Measurements from ENCODE around the gene LIMCH1.

LIMCH1 gene

DNA sequence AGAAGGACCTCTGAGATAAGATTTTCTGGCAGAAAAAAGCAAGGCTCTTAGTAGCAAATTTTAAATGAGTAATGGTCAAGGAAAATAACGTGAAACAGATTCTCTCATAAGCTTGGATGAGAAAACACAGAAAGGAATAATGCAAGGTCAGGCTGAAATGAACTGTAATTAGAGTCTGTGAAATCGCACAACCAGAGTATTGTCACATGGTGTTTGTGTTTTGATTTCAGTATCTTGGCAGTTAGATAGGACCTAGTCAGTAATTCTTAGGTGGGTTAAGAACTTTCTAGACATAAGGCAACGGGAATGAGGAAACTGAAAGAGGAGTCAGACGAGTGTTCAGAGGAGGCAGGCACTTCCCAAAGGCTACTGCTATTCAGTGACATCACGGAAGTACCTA, 34.6 kb downstream of the LIMCH1 start:
- H3K4me3 ChIP-seq (ENCODE audit: low read length): no peak overlapping the region
- no peaks in the 10 kb centered on the region for H3K36me3 ChIP-seq (ENCODE audit: control insufficient read depth, low read depth, low read length)
- no peaks in the 10 kb centered on the region for H3K4me1 ChIP-seq (ENCODE audit: control insufficient read depth, low read depth, low read length)
- H3K27me3 ChIP-seq (ENCODE audit: control insufficient read depth, insufficient read depth, low read length): no peaks in the 10 kb centered on the region
- no peaks in the 10 kb centered on the region for H3K9me3 ChIP-seq (ENCODE audit: control insufficient read depth, low read depth, low read length)
- no peak overlapping the region for H3K27ac ChIP-seq (ENCODE audit: low read length)
- H3K9ac ChIP-seq (ENCODE audit: low read length): no peak overlapping the region

DNA sequence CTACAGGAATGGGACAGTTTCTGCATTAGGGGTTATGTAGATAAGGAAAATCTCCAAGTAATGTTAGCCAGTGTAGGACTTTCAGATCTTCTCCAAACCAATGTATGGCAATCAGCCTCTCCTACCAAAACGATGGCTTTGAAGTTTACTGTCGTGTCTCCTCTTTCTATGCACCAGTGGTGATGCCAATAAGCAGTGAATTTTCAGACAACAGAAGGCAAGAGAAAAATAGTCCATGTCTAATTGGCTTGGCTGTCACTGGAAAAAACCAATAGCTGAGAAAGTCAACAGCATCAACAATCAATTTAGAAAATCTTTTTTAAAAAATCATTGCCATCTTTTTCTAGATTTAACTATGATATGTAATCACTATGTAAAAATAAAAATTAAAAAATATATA, 35.0 kb downstream of the LIMCH1 start:
- Histone ChIP-seq H3K36me3 (ENCODE audit: control insufficient read depth, low read depth, low read length) (no peaks in the 10 kb centered on the region), H3K4me3 (ENCODE audit: low read length) (no peak overlapping the region), H3K27me3 (ENCODE audit: control insufficient read depth, insufficient read depth, low read length) (no peaks in the 10 kb centered on the region)

DNA sequence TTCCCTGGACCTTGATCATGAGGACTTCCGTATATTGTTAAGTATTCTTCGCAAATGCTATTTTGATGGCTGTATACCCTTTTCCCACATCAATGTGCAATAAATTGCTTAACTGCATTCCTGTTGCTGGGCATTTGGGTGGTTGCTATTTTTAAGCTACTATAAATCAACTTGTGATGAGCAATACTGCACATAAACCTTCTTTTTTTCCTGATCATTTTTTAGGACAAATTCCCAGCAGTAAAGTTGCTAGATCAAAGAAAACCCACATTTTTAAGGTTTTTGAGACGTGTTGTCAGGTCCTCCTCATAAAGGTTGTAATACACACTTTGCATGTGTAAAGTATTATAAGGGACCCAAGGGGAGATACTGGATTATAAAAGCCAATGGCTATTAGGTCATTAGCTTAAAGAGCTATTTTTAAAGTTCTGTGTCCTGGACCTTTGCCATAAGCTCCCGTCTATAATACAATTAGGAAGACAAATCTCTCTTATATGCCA, 35.6 kb downstream of the LIMCH1 start:
- Histone ChIP-seq H3K27ac (ENCODE audit: low read length) (no peak overlapping the region), H3K9me3 (ENCODE audit: control insufficient read depth, low read depth, low read length) (no peaks in the 10 kb centered on the region), H3K4me1 (ENCODE audit: control insufficient read depth, low read depth, low read length) (no peaks in the 10 kb centered on the region), H3K4me3 (ENCODE audit: low read length) (no peak overlapping the region), H3K36me3 (ENCODE audit: control insufficient read depth, low read depth, low read length) (no peaks in the 10 kb centered on the region), H3K9ac (ENCODE audit: low read length) (no peak overlapping the region), H3K27me3 (ENCODE audit: control insufficient read depth, insufficient read depth, low read length) (no peaks in the 10 kb centered on the region)

More for the DNA sequence above, 35.0 kb downstream of the LIMCH1 start:
- Histone ChIP-seq H3K27ac (ENCODE audit: low read length) (no peak overlapping the region), H3K9me3 (ENCODE audit: control insufficient read depth, low read depth, low read length) (no peaks in the 10 kb centered on the region), H3K4me1 (ENCODE audit: control insufficient read depth, low read depth, low read length) (no peaks in the 10 kb centered on the region), H3K9ac (ENCODE audit: low read length) (no peak overlapping the region)

DNA sequence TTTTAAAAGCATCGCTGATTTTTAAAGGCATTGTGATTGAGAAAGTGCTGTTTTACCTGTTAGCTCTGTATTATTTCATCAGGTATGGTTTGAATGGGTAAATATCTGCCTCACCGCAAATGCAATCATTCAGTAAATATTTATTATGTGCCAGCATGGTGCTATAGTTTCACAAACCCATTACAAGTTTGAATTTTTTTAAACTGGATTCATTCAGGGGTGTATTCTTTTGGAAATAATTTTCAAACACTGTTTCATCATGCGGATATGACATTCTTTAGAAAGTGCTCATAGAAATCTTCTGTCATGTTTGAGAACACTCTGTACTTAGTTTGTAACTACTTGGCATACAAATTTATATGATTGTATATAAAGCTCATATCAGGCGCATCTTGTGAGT, 37.2 kb downstream of the LIMCH1 start:
- Histone ChIP-seq H3K9me3 (ENCODE audit: control insufficient read depth, low read depth, low read length) (no peaks in the 10 kb centered on the region), H3K27ac (ENCODE audit: low read length) (no peak overlapping the region), H3K27me3 (ENCODE audit: control insufficient read depth, insufficient read depth, low read length) (no peaks in the 10 kb centered on the region), H3K4me1 (ENCODE audit: control insufficient read depth, low read depth, low read length) (no peaks in the 10 kb centered on the region), H3K36me3 (ENCODE audit: control insufficient read depth, low read depth, low read length) (no peaks in the 10 kb centered on the region), H3K9ac (ENCODE audit: low read length) (no peak overlapping the region), H3K4me3 (ENCODE audit: low read length) (no peak overlapping the region)

DNA sequence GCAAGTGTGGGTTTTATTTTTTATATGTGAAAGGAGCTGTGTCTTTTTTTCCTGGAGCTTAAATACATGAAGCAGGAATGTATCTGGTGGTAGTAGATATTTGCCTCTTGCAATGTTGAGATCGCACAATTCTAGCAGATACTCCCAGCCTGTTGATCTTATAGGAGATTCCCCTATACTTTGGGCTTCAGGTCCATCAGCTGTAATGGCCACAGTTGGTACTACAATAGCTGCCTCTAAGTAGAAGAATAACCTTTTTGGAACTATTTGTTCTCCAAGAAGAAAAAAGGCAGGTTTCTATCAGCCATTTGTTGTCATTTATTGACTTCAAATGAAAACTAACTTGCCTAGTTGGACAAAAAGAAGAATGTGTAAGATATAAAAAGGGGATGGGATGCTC, 37.7 kb downstream of the LIMCH1 start:
- Histone ChIP-seq H3K4me3 (ENCODE audit: low read length) (no peak overlapping the region), H3K9me3 (ENCODE audit: control insufficient read depth, low read depth, low read length) (no peaks in the 10 kb centered on the region), H3K4me1 (ENCODE audit: control insufficient read depth, low read depth, low read length) (no peaks in the 10 kb centered on the region), H3K27ac (ENCODE audit: low read length) (no peak overlapping the region), H3K36me3 (ENCODE audit: control insufficient read depth, low read depth, low read length) (no peaks in the 10 kb centered on the region), H3K27me3 (ENCODE audit: control insufficient read depth, insufficient read depth, low read length) (no peaks in the 10 kb centered on the region), H3K9ac (ENCODE audit: low read length) (no peak overlapping the region)

DNA sequence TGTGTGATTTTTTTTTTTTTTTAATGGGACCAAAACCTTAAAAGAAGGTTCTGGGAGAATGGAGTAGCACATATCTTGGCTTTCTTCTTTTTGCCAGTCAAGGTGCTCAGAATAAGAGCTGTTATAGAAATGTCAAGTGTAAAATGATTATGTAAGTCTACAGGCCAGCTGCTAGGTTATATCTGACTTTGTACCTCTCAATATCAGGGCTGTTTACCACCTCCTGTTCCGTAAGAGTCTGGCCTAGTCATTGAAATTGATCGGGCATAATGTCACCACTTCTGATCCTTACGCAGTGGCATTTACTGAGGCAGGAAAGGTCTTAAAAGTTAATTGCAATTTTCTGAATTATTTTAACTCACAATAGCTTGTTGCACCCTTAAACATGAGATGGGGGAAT, 41.1 kb downstream of the LIMCH1 start:
- no peak overlapping the region for H3K27ac ChIP-seq (ENCODE audit: low read length)
- H3K9me3 ChIP-seq (ENCODE audit: control insufficient read depth, low read depth, low read length): no peaks in the 10 kb centered on the region
- H3K9ac ChIP-seq (ENCODE audit: low read length): no peak overlapping the region
- no peak overlapping the region for H3K4me3 ChIP-seq (ENCODE audit: low read length)
- no peaks in the 10 kb centered on the region for H3K27me3 ChIP-seq (ENCODE audit: control insufficient read depth, insufficient read depth, low read length)
- H3K4me1 ChIP-seq (ENCODE audit: control insufficient read depth, low read depth, low read length): no peaks in the 10 kb centered on the region
- H3K36me3 ChIP-seq (ENCODE audit: control insufficient read depth, low read depth, low read length): no peaks in the 10 kb centered on the region

DNA sequence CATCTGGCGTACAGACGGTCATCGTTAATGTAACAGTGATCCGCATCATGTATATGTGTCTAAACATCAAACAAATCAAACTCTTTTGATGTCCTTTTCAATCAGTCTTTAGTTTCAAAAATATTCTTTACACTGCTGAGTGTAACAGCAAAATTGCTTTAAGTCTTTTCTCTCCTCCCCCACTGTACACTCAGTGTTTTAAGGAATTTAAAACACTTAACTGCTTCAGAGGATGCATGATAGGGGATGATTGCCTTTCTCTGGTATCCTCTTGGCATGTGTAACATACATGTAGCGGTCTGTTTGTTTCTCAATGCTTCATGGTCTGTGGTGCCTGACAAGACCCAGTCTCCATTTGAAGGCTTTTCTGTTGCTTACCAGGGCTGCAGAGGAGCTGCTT, 41.6 kb downstream of the LIMCH1 start:
- Histone ChIP-seq H3K36me3 (ENCODE audit: control insufficient read depth, low read depth, low read length) (no peaks in the 10 kb centered on the region), H3K4me1 (ENCODE audit: control insufficient read depth, low read depth, low read length) (no peaks in the 10 kb centered on the region), H3K27me3 (ENCODE audit: control insufficient read depth, insufficient read depth, low read length) (no peaks in the 10 kb centered on the region), H3K9me3 (ENCODE audit: control insufficient read depth, low read depth, low read length) (no peaks in the 10 kb centered on the region), H3K9ac (ENCODE audit: low read length) (no peak overlapping the region), H3K27ac (ENCODE audit: low read length) (no peak overlapping the region), H3K4me3 (ENCODE audit: low read length) (no peak overlapping the region)

DNA sequence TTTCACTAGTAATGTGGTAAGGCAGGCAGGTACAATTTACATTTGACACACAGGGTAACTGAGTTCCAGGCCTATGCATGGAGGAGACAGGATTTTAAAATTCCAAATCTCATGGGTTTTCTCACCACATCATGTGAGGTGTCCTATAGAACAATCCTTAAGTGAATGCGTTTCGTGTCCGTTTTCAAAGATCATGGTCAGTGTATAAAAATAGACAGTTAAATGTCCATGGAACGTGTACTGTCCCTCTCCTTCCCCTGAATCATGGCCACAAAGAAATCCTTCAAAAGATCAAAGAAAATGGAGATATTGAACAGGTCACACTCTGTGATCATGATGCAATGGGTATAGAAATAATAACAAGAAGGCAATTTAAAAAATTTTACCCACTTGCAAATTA, 42.0 kb downstream of the LIMCH1 start:
- Histone ChIP-seq H3K27ac (ENCODE audit: low read length) (no peak overlapping the region), H3K4me3 (ENCODE audit: low read length) (no peak overlapping the region), H3K9me3 (ENCODE audit: control insufficient read depth, low read depth, low read length) (no peaks in the 10 kb centered on the region), H3K9ac (ENCODE audit: low read length) (no peak overlapping the region), H3K27me3 (ENCODE audit: control insufficient read depth, insufficient read depth, low read length) (no peaks in the 10 kb centered on the region), H3K4me1 (ENCODE audit: control insufficient read depth, low read depth, low read length) (no peaks in the 10 kb centered on the region), H3K36me3 (ENCODE audit: control insufficient read depth, low read depth, low read length) (no peaks in the 10 kb centered on the region)

DNA sequence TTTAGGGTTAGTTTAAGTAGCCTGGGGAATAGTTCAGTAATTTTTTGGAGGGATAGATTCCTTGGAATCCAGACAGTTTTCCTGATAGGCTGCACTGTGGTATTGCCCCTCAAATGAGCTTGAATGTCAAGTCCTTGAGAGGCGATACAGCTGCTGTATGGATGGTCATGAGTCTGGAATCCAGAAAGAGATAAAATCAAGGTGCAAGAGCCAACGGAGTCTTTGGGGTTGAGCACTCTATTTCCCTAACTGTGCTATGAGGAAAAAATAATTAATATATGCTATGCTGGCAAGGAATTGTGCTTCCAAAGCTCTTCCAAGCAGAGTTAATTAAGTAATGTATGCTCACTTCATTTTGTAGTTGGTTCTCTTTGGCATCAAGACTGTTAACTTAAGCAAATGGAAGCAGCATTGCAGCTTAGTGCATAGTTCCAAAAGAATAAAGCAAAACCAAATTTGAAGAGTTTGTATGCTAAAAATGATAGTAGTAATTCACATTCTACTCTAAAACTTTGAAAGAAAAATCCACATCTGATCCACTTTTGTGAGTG, 48.8 kb downstream of the LIMCH1 start:
- Histone ChIP-seq H3K27me3 (ENCODE audit: control insufficient read depth, insufficient read depth, low read length) (no peaks in the 10 kb centered on the region), H3K4me1 (ENCODE audit: control insufficient read depth, low read depth, low read length) (no peaks in the 10 kb centered on the region), H3K9me3 (ENCODE audit: control insufficient read depth, low read depth, low read length) (no peaks in the 10 kb centered on the region), H3K4me3 (ENCODE audit: low read length) (no peak overlapping the region), H3K36me3 (ENCODE audit: control insufficient read depth, low read depth, low read length) (no peaks in the 10 kb centered on the region), H3K9ac (ENCODE audit: low read length) (no peak overlapping the region), H3K27ac (ENCODE audit: low read length) (no peak overlapping the region)

DNA sequence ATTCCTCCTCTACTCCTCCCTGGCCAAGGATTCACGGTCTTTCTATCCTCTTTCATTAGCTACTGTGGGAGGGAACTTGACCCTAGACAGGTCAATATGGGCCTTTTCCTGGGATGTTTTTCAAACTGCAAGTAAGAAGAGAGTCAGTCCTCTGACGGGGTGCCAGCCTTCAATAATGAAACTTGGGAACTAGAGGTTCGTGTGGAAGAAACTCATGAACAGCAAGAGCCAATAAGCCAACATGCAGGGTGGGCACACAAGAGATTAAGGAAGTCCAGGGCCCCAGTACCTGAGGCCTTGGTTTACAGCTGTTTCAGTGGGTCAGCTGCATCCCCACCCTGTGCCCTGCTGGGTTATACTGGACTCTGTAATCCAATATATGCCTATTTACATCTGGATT, 49.3 kb downstream of the LIMCH1 start:
- no peaks in the 10 kb centered on the region for H3K27me3 ChIP-seq (ENCODE audit: control insufficient read depth, insufficient read depth, low read length)
- no peaks in the 10 kb centered on the region for H3K9me3 ChIP-seq (ENCODE audit: control insufficient read depth, low read depth, low read length)
- H3K9ac ChIP-seq (ENCODE audit: low read length): no peak overlapping the region
- no peak overlapping the region for H3K27ac ChIP-seq (ENCODE audit: low read length)
- no peaks in the 10 kb centered on the region for H3K36me3 ChIP-seq (ENCODE audit: control insufficient read depth, low read depth, low read length)
- no peaks in the 10 kb centered on the region for H3K4me1 ChIP-seq (ENCODE audit: control insufficient read depth, low read depth, low read length)
- H3K4me3 ChIP-seq (ENCODE audit: low read length): no peak overlapping the region

DNA sequence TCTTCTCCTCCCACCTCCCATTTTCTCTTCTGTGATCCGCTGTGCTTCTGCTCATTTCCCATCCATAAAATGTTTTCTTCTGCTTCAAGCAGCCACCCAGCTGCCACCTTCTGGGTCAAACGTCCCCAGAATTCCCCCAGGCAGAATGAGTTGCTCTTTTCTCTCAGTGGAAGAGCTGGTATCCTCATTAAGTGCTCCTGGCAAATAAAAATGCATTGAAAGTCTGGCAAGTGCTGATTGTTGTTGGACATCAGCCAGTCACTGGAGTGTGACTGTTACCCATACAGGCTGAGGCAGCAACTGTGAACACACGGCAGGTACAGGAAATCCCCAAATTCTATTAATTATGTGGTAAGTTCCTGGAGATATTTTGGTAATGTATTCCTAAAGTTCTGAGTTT, 52.6 kb downstream of the LIMCH1 start:
- Histone ChIP-seq H3K27ac (ENCODE audit: low read length) (no peak overlapping the region), H3K4me3 (ENCODE audit: low read length) (no peak overlapping the region), H3K27me3 (ENCODE audit: control insufficient read depth, insufficient read depth, low read length) (no peaks in the 10 kb centered on the region), H3K9ac (ENCODE audit: low read length) (no peak overlapping the region), H3K4me1 (ENCODE audit: control insufficient read depth, low read depth, low read length) (no peaks in the 10 kb centered on the region), H3K9me3 (ENCODE audit: control insufficient read depth, low read depth, low read length) (no peaks in the 10 kb centered on the region), H3K36me3 (ENCODE audit: control insufficient read depth, low read depth, low read length) (no peaks in the 10 kb centered on the region)

DNA sequence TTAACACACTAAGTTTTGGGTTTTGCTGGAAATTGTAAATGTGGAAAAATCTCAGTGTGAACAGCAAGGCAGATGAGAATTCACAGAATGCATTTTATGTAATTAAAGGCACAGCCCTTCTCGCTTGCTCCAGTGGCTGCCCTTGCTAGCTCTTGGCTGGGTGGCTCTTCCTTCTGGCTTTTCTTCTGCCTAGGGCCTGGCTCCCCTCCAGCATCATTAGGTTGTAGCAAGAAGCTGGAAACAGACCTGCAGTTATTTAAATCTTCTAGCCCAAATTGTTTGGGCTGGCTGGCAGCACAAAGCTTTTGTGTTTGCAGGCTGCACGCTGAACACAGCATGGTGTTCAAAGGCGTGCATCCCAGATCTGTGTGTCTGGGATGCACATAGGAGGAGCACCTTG, 56.5 kb downstream of the LIMCH1 start:
- Histone ChIP-seq H3K36me3 (ENCODE audit: control insufficient read depth, low read depth, low read length) (no peaks in the 10 kb centered on the region), H3K27ac (ENCODE audit: low read length) (no peak overlapping the region), H3K9me3 (ENCODE audit: control insufficient read depth, low read depth, low read length) (no peaks in the 10 kb centered on the region), H3K4me1 (ENCODE audit: control insufficient read depth, low read depth, low read length) (peaks cover 4% of the 10 kb centered on the region), H3K9ac (ENCODE audit: low read length) (no peak overlapping the region), H3K27me3 (ENCODE audit: control insufficient read depth, insufficient read depth, low read length) (no peaks in the 10 kb centered on the region), H3K4me3 (ENCODE audit: low read length) (no peak overlapping the region)

All from iPS-18a (cell line).